ENCODE data around the gene NYAP2. TPM values are rescaled to one million over a fixed set of nuclear protein-coding genes. Genes with fewer than 3 reads are reported as not detected.

Gene NYAP2
- total RNA-seq, 1 experiment from 2014 or later, result not detected

DNA sequence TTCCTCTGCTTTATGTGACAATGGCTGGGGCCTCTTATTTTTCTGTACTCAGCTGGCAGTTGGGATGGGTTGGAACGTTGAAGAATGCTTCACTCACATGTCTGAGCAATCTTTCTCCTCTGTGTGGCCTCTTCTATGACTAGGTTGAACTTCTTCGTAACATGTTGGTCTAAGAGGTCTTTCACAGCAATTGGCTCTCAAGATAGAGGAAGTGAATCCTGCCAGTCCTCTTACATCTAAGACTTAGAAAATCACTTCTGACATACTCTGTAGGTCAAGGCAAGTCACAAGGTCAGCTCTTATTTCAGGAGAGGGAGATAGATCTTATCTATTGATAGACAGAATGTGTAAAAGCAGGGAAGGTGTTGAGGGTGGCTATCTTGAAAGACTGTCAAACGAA, 174.1 kb downstream of the NYAP2 start:
- Histone ChIP-seq H3K79me2 (ENCODE audit: insufficient read depth, low read length) (no peaks in the 10 kb centered on the region), H3K4me2 (ENCODE audit: low read length) (no peak overlapping the region), H3K4me3 (replicated peaks in 1 of 2; ENCODE audit: low read depth in 1 of 2, low read length in 2 of 2) (no peak overlapping the region), H3K9me3 (ENCODE audit: control insufficient read depth in 1 of 2, insufficient read depth in 1 of 2, low read depth in 1 of 2, low read length in 2 of 2) (no peaks in the 10 kb centered on the region), H3K27ac (ENCODE audit: low read depth, low read length) (no peak overlapping the region), H4K20me1 (ENCODE audit: insufficient read depth) (no peaks in the 10 kb centered on the region), H3K9me2 (ENCODE audit: insufficient read depth) (no peaks in the 10 kb centered on the region), H3K27me3 (ENCODE audit: insufficient read depth, low read length) (no peaks in the 10 kb centered on the region), H3K4me1 (ENCODE audit: control insufficient read depth in 1 of 2, insufficient read depth in 2 of 2, low read length in 2 of 2) (no peaks in the 10 kb centered on the region), H3K9ac (ENCODE audit: low read length) (no peak overlapping the region), H3K36me3 (ENCODE audit: control insufficient read depth in 1 of 2, insufficient read depth in 2 of 2, low read length in 2 of 2) (no peaks in the 10 kb centered on the region), H2AFZ (ENCODE audit: low read depth, low read length, poor library complexity, severe bottlenecking) (no peak overlapping the region)
- ChIA-PET POLR2A (no interaction called here), CTCF (no interaction called here), RAD21 (ENCODE audit: low non-redundant PET in 1 of 2, low total read pairs in 2 of 2, uncharacterized antibody in 2 of 2, unreplicated experiment in 2 of 2) (no interaction called here)
- intact Hi-C loops (cut with micrococcal nuclease), result no loop called here
- TF ChIP-seq RAD21 (IDR thresholded peaks at IDR 0.05; ENCODE audit: low read depth) (no peak), EZH2phosphoT487 (IDR thresholded peaks at IDR 0.05; ENCODE audit: borderline replicate concordance) (no peak), EZH2 (IDR thresholded peaks at IDR 0.05) (no peak), CEBPB (IDR thresholded peaks at IDR 0.05; ENCODE audit: low read depth) (no peak), SP1 (IDR thresholded peaks at IDR 0.05; ENCODE audit: low read depth) (no peak)
- ATAC-seq (no peak), DNase-seq (ENCODE audit: low read depth, low spot score) (no peak)
- BruUV-seq (replicated peaks), result no TSS peak

DNA sequence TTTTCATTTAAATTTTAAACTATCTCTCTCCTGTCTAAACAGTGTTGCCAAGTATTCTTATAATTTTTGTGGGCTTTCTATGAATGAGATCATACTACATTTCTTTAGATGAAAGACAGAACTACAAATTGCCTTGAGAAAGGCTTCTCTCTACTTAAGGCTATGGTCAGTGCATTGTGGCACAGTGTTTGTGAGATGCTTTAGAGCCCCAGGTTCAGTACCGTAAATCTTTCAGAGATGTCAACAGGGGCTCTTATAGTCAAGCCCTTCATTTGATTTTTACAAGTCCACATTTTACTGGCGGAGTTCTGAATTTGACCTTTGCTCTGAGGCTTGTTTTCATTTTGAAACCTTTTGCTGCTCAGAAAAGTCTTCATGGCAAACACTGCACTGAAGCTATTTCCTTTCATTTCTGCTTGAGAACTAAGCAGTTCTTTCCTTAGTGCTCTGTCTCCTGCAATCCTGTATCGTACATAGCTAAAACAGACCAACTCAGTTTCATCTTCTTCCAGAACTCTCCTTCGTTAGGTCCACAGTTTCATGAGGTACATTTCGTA, 175.2 kb downstream of the NYAP2 start:
- DNase-seq (ENCODE audit: low read depth, low spot score) (no peak), ATAC-seq (no peak)
- Histone ChIP-seq H3K27ac (ENCODE audit: low read depth, low read length) (no peak overlapping the region), H3K4me2 (ENCODE audit: low read length) (no peak overlapping the region), H3K27me3 (ENCODE audit: insufficient read depth, low read length) (no peaks in the 10 kb centered on the region), H3K79me2 (ENCODE audit: insufficient read depth, low read length) (no peaks in the 10 kb centered on the region), H4K20me1 (ENCODE audit: insufficient read depth) (no peaks in the 10 kb centered on the region), H3K9me3 (ENCODE audit: control insufficient read depth in 1 of 2, insufficient read depth in 1 of 2, low read depth in 1 of 2, low read length in 2 of 2) (no peaks in the 10 kb centered on the region), H2AFZ (ENCODE audit: low read depth, low read length, poor library complexity, severe bottlenecking) (no peak overlapping the region), H3K4me3 (replicated peaks in 1 of 2; ENCODE audit: low read depth in 1 of 2, low read length in 2 of 2) (no peak overlapping the region), H3K9me2 (ENCODE audit: insufficient read depth) (no peaks in the 10 kb centered on the region), H3K36me3 (ENCODE audit: control insufficient read depth in 1 of 2, insufficient read depth in 2 of 2, low read length in 2 of 2) (no peaks in the 10 kb centered on the region), H3K4me1 (ENCODE audit: control insufficient read depth in 1 of 2, insufficient read depth in 2 of 2, low read length in 2 of 2) (no peaks in the 10 kb centered on the region), H3K9ac (ENCODE audit: low read length) (no peak overlapping the region)
- ChIA-PET CTCF (no interaction called here), POLR2A (no interaction called here), RAD21 (ENCODE audit: low non-redundant PET in 1 of 2, low total read pairs in 2 of 2, uncharacterized antibody in 2 of 2, unreplicated experiment in 2 of 2) (no interaction called here)
- BruUV-seq (replicated peaks), result no TSS peak
- TF ChIP-seq SRF (IDR thresholded peaks at IDR 0.05; ENCODE audit: low read depth), result no peak
- TF ChIP-seq EZH2phosphoT487 (IDR thresholded peaks at IDR 0.05; ENCODE audit: borderline replicate concordance), result no peak
- TF ChIP-seq, protein P1, sequence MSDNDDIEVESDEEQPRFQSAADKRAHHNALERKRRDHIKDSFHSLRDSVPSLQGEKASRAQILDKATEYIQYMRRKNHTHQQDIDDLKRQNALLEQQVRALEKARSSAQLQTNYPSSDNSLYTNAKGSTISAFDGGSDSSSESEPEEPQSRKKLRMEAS (IDR thresholded peaks at IDR 0.05), result no peak
- TF ChIP-seq RAD21 (IDR thresholded peaks at IDR 0.05; ENCODE audit: low read depth), result no peak
- TF ChIP-seq EGR1 (IDR thresholded peaks at IDR 0.05; ENCODE audit: low read depth), result no peak
- no peak for TF ChIP-seq SP1 (IDR thresholded peaks at IDR 0.05; ENCODE audit: low read depth)
- TF ChIP-seq TCF7L2 (IDR thresholded peaks at IDR 0.05; ENCODE audit: borderline replicate concordance, extremely low read depth, insufficient read depth, insufficient read length), result no peak
- no peak for TF ChIP-seq CEBPB (IDR thresholded peaks at IDR 0.05; ENCODE audit: low read depth)
- TF ChIP-seq SIN3A (IDR thresholded peaks at IDR 0.05; ENCODE audit: low read depth), result no peak
- TF ChIP-seq ELF1 (IDR thresholded peaks at IDR 0.05; ENCODE audit: borderline replicate concordance, low read depth), result no peak
- no peak for TF ChIP-seq YY1 (IDR thresholded peaks at IDR 0.05; ENCODE audit: extremely low read depth, insufficient replicate concordance, low read depth, low read length)
- TF ChIP-seq POLR2AphosphoS5 (IDR thresholded peaks at IDR 0.05; ENCODE audit: low read depth, low read length), result no peak
- TF ChIP-seq CBX3 (IDR thresholded peaks at IDR 0.05; ENCODE audit: low read depth), result no peak
- no peak for TF ChIP-seq ZFX (IDR thresholded peaks at IDR 0.05)
- intact Hi-C loops (cut with micrococcal nuclease), result no loop called here

Data from HCT116 (cell line).